Heart left ventricle (tissue), 16 donors: ENCODE measurements around the gene CANT1. TPM values are rescaled to one million over a fixed set of nuclear protein-coding genes. Genes with fewer than 3 reads are reported as not detected.
A peak's percentile ranks its signal among the peaks of the same experiment; 100 is the strongest.

Experiments used
- ATAC-seq, 4 donors: fragments of 200-7000 bp; cut with Tn5 transposase; one replicate each; pipeline ENCODE4 v1.9.1; 2020 to 2022; ENCODE audit warnings: moderate library complexity in 4 of 4, mild to moderate bottlenecking in 3 of 4, moderate number of reproducible peaks in 1 of 4
- DNase-seq, 5 donors: peaks; one replicate each; pipeline ENCODE4 v3.0.0-alpha.2; 2020
- H3K27ac ChIP-seq, 12 donors: fragments of 200-600 bp; sonication (generic) in 4 of 12; one replicate each; pipeline versions ENCODE4 v1.5.0 to v1.8.0; 2016 to 2022; ENCODE audit warnings: mild to moderate bottlenecking in 2 of 12
- H3K27me3 ChIP-seq, 9 donors: fragments of 200-600 bp; sonication (generic) in 2 of 9; one replicate each; pipeline versions ENCODE4 v1.5.1 to v1.8.0; 2016 to 2022; ENCODE audit warnings: mild to moderate bottlenecking in 3 of 9
- H3K36me3 ChIP-seq, 9 donors: fragments of 200-600 bp; sonication (generic) in 2 of 9; one replicate each; pipeline versions ENCODE4 v1.5.0 to v1.8.0; 2018 to 2022; ENCODE audit warnings: mild to moderate bottlenecking in 2 of 9
- H3K4me1 ChIP-seq, 12 donors: fragments of 200-600 bp; sonication (generic) in 4 of 12; one replicate each; pipeline versions ENCODE4 v1.5.0 to v1.8.0; 2016 to 2022; ENCODE audit warnings: mild to moderate bottlenecking in 3 of 12
- H3K4me3 ChIP-seq, 12 donors: fragments of 200-600 bp; sonication (generic) in 4 of 12; one replicate each; pipeline versions ENCODE4 v1.5.0 to v1.8.0; 2017 to 2022; ENCODE audit warnings: mild to moderate bottlenecking in 9 of 12, moderate library complexity in 4 of 12
- H3K9me3 ChIP-seq, 12 donors: fragments of 200-600 bp; sonication (generic) in 4 of 12; one replicate each; pipeline versions ENCODE4 v1.5.0 to v1.8.0; 2016 to 2022; ENCODE audit warnings: mild to moderate bottlenecking in 1 of 12
- POLR2A ChIP-seq, 2 donors: fragments of 450-650 bp; IDR thresholded peaks; one replicate each; pipeline ENCODE4 v1.6.1; 2017; ENCODE audit warnings: antibody characterized with exemption in 2 of 2, mild to moderate bottlenecking in 2 of 2, moderate library complexity in 2 of 2
- WGBS, 4 donors: extraction: QIAGEN DNeasy Blood & Tissue Kit in 2 of 4; methylation state at CpG; one replicate each; pipeline versions ENCODE4 v1.1.5 to v1.1.7; 2013 to 2018; 5-methylcytosine and 5-hydroxymethylcytosine counted together
- intact Hi-C, 10 donors: fragments of 100-400 bp; cut with DNase I; formaldehyde crosslinking; loops; one replicate each; pipeline versions ENCODE4 v1.11.1 to v1.14.2; 2022
- polyA plus RNA-seq, 2 donors: library from polyadenylated mRNA; stranded (reverse); fragments of 200-250 nt; gene quantifications; one replicate each; pipeline ENCODE4 v1.2.3, GENCODE V29; 2013
- total RNA-seq, 9 donors: library from RNA; depleted of rRNA in 2 of 9; stranded (reverse); fragments of >200 nt in 2 of 9; fragmentation: NEBNext Ultra II Directional in 3 of 9; extraction: Animal tissue kit (Norgen Biotek cat#: 25700) in 3 of 9; gene quantifications; one replicate each; pipeline versions ENCODE4 v1.1.0 to v1.2.4, GENCODE V29; 2016 to 2023
- TF ChIP-seq, protein P1 (sequence below), 12 donors: fragments of 200-600 bp; sonication (generic) in 4 of 12; IDR thresholded peaks; one replicate each; pipeline versions ENCODE4 v1.5.0 to v1.8.0; 2018 to 2022; ENCODE audit warnings: antibody characterized with exemption in 12 of 12, mild to moderate bottlenecking in 5 of 12
- donor health status: ischemic (EF 13 %, LVEDD 7.1; RV severe dilation, severe dysfunction).
- donor health status: healthy with polysubstance abuse.
- donor health status: DM: no; HTN: yes; CAD: no.
- donor health status: DM: no; HTN: no; CAD: no.
- donor health status: ischemic (EF 25% LVEDD 6.9; RV normal size, moderate dysfunction).
- donor health status: ischemic (EF 25% LVEDD 5.7; RV mildly dilated, moderate dysfunction).
- donor health status: healthy.
- donor health status: DM: yes; HTN: yes; CAD: no.
- donor health status: ischemic (EF 35%, LVEDD 5.7; RV mildly dilated, moderate dysfunction).
- donor health status: nonischemic (EF 11% LVEDD 7.7; RV severe dilation, severe dysfunction).
- donor health status: DM: yes; HTN: yes; CAD: no.
- donor health status: PGD.
- donor health status: ischemic (EF 29% LVEDD 5.4; RV normal size, mild dysfunction).
- donor health status: nonischemic (EF 23%, LVEDD 6.1; RV moderate dilation, normal function).

Gene CANT1
- total and polyA plus RNA-seq, 11 donors = 5.1 to 46.2 (median 24.1) TPM

DNA sequence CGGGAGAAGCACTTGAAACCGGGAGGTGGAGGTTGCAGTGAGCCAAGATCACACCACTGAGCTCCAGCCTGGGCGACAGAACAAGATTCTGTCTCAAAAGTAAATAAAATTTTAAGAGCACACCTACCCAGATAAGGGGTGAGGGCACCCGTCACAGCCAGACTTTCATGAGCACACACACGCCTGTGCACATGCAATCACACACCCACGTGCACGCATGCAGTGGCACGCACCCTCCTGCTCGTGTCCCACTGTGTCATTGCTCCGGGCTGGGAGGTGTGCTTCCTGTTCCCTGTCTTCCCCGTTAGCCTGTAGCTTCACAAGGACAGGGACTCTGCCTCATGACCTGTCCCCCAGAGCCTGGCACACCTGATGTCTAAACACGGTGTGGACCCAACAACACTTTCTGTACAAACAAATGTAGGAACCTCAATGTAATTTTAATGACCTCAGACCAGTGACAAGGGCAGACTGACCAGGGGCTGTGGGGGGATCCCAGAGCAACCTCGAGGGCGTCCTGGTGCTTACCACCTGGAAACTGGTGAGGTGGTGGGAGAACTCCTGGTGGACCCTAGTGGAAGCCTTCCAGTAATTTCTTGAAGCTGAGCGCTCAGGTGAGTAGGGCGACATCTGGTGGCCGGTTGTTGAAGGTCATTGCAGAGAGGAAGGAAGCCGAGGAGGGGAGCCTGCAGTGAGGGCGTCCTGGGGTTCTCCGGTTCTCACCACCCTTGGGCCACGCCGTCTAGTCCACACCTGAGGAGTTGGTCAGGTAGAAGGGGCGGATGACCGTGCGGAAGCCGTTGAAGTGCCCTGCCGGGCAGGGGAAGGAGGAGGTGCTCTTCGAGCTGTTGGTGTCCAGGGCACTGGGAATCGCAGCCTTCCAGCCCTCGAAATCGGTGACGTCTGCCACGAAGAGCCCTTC lies 38.5 kb downstream of the CANT1 start:
- WGBS, 4 donors = 28 to 35% (median 34%) methylated on average over 27 to 33 of the region's 33 CpGs
- ATAC-seq (peak in 3 of 4 donors; percentile 39 to 49 (median 43)), DNase-seq (peak; percentile 79 to 88 (median 84))
- H3K36me3 ChIP-seq = peaks cover 0 to 55% (median 30%) of the 10 kb centered on the region in 9 donors
- H3K27ac ChIP-seq = peak overlapping the region in 9 of 12 donors; percentile 11 to 72 (median 51)
- H3K4me1 ChIP-seq = peaks cover 0 to 54% (median 26%) of the 10 kb centered on the region in 12 donors
- intact Hi-C loops = loop anchor here (1.0 to 10.0 kb wide), 11 partner anchors 39 to 476 kb away; partner anchors contain the start of gene TIMP2 (in 3 of the 10)
- TF ChIP-seq POLR2A (IDR thresholded peaks at IDR 0.05) = no peak
- TF ChIP-seq, protein P1, sequence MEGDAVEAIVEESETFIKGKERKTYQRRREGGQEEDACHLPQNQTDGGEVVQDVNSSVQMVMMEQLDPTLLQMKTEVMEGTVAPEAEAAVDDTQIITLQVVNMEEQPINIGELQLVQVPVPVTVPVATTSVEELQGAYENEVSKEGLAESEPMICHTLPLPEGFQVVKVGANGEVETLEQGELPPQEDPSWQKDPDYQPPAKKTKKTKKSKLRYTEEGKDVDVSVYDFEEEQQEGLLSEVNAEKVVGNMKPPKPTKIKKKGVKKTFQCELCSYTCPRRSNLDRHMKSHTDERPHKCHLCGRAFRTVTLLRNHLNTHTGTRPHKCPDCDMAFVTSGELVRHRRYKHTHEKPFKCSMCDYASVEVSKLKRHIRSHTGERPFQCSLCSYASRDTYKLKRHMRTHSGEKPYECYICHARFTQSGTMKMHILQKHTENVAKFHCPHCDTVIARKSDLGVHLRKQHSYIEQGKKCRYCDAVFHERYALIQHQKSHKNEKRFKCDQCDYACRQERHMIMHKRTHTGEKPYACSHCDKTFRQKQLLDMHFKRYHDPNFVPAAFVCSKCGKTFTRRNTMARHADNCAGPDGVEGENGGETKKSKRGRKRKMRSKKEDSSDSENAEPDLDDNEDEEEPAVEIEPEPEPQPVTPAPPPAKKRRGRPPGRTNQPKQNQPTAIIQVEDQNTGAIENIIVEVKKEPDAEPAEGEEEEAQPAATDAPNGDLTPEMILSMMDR (IDR thresholded peaks at IDR 0.05) = peak; percentile 82 to 94 (median 88)
- H3K4me3 ChIP-seq = no peak overlapping the region
- no peaks in the 10 kb centered on the region for H3K9me3 ChIP-seq
- no peaks in the 10 kb centered on the region for H3K27me3 ChIP-seq

DNA sequence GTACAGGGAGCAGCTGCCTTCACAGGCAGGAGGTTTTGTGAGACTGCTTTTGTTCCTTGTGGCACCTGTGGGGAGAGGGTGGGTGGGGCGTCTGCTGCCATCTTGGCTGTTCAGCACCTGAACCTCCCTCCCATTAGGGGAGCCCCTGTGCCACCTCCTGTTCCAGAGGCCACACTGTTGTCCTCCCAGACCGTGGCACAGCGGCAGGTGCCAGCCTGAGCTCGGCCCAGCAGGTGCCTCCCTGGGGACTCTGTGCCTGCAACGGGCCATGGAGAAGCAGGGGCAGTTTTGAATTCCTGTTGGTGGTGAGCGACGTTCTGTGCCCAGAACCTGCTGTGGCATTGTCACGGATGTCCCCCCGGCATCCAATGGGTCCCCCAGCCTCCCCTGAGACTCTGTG lies 39.7 kb downstream of the CANT1 start:
- no peak overlapping the region for H3K27ac ChIP-seq

DNA sequence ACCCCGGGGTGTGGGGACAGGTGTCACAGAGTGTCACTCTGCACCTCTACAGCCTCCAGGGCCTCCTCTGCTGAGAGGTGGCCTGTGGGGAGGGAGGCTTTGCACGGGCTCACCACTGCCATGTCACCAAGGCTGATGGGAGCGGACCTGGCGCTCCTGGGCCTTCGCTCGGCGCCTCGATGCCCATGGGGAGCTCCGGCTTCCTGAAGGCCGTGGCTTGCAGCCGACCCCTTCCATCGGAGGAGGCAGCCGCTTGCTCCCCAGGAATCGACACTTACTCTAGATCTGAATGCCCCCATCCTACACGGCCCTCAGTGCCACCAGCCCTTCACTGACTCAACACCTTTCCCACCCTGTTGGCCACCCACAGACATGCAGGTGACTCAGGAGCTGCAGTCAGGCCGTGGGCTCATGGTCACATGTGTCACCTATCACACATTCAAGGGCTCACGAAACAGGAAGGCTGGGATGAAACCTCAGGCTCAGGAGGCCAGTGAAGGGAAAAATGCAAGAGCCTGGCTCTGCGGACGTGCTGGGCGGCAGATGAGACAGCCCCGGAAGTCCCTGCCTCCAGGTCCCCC lies 41.7 kb downstream of the CANT1 start:
- DNase-seq (no peak), ATAC-seq (no peak)
- WGBS, 4 donors = 87 to 90% (median 88%) methylated on average over 21 of the region's 21 CpGs
- no peaks in the 10 kb centered on the region for H3K9me3 ChIP-seq
- H3K4me1 ChIP-seq = peaks cover 0 to 24% (median 12%) of the 10 kb centered on the region in 12 donors
- H3K4me3 ChIP-seq = no peak overlapping the region
- H3K36me3 ChIP-seq = peaks cover 0 to 40% (median 29%) of the 10 kb centered on the region in 9 donors
- H3K27ac ChIP-seq = no peak overlapping the region
- intact Hi-C loops = no loop called here
- no peak for TF ChIP-seq POLR2A (IDR thresholded peaks at IDR 0.05)
- TF ChIP-seq, protein P1 (IDR thresholded peaks at IDR 0.05) = no peak
- H3K27me3 ChIP-seq = no peaks in the 10 kb centered on the region

More for the DNA sequence above, 39.7 kb downstream of the CANT1 start:
- TF ChIP-seq, protein P1 (IDR thresholded peaks at IDR 0.05) = no peak
- ATAC-seq = no peak
- WGBS, 4 donors = 77 to 87% (median 84%) methylated on average over 7 to 9 of the region's 9 CpGs
- no peak for DNase-seq
- intact Hi-C loops = loop anchor here in 7 of 10 donors (2.0 to 10.0 kb wide), 9 partner anchors 38 to 475 kb away; partner anchors contain the start of gene TIMP2 (in 3 of the 7)
- Histone ChIP-seq H3K27me3 (no peaks in the 10 kb centered on the region), H3K4me3 (no peak overlapping the region), H3K4me1 (peaks cover 0 to 43% (median 24%) of the 10 kb centered on the region in 12 donors), H3K9me3 (no peaks in the 10 kb centered on the region), H3K36me3 (peaks cover 0 to 50% (median 30%) of the 10 kb centered on the region in 9 donors)
